Cerebellar nuclear complex (tissue), 1 donor: ENCODE measurements around the gene LHX1.

Experiments used
- DNase-seq, 2 experiments: peaks; one replicate each; lab custom pipeline; 2025; lab: John Stamatoyannopoulos, UW

Gene LHX1

DNA sequence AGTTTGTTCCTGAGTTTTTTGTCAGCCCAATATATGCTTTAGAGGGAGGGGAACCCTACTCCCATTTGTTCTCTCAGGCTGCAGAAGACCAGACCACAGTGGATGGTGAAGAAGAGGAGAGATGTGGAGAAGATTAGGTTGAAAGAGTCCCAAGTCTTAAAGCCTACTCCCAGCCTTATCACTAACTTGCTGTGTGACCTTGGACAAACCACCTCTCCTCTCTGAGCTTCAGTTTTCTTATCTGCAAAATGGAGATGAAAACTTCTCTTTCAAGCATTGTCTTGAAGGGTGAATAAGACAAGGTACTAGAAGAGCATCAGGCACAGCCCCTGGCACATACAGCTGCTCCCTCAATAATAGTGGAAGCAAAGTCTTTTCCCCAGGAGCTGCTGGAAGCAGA lies 15.1 kb upstream of the LHX1 start:
- no peak for DNase-seq

DNA sequence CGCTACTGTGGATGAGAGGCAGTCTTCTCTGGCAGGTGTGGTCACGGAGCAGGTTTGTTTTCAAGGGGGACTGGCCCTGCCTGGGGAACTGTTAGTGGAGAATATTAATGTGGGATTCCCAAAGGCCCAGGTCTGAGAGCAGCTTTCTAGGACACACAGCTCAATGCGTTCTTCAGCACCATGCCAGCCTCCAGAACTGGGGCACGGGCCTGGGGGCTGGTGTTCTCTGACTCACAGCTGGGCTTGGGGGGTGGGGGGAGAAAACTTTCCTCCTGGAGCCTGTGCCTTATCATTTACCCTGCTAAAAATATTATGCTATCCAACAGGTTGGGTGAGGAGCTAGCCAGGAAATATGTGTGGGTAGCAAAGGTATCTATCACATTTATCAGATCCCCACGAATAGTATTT lies 13.5 kb upstream of the LHX1 start:
- no peak for DNase-seq

DNA sequence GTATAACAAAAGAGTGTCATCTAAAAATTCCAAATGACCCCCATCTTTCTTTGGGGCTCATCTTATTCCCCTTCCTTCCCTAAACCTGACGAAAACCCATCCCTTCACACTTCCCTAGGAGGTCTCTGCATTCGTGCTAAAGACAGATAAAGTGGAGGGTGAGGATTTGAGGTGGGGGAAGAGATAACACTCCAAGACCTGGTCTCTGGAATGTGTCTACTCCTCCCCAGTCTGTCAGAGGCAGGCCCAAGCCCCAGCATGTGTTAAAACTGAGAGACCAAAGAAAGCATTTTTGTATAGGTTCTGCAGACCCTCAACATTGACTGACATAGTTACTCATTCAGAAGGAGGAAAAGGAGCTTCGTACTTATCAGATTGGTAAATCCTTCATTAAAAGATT lies 11.0 kb upstream of the LHX1 start:
- DNase-seq = no peak

DNA sequence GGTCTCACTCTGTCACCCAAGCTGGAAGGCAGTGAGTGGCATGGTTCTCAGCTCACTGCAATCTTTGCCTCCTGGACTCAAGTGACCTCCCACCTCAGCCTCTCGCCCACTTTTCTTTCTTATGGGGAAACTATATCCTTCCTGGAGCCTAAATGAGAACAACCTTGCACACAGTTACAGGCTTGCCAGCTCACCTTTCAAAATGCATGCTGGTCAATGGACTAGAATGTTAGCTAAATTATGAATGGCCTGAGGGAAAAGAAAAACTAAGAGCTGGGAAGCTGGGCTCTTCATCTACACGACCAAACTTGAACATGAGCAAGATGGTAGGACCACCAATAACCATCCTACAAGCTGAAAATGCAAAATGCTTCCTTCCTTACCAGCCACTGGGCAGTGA lies 10.6 kb upstream of the LHX1 start:
- no peak for DNase-seq

DNA sequence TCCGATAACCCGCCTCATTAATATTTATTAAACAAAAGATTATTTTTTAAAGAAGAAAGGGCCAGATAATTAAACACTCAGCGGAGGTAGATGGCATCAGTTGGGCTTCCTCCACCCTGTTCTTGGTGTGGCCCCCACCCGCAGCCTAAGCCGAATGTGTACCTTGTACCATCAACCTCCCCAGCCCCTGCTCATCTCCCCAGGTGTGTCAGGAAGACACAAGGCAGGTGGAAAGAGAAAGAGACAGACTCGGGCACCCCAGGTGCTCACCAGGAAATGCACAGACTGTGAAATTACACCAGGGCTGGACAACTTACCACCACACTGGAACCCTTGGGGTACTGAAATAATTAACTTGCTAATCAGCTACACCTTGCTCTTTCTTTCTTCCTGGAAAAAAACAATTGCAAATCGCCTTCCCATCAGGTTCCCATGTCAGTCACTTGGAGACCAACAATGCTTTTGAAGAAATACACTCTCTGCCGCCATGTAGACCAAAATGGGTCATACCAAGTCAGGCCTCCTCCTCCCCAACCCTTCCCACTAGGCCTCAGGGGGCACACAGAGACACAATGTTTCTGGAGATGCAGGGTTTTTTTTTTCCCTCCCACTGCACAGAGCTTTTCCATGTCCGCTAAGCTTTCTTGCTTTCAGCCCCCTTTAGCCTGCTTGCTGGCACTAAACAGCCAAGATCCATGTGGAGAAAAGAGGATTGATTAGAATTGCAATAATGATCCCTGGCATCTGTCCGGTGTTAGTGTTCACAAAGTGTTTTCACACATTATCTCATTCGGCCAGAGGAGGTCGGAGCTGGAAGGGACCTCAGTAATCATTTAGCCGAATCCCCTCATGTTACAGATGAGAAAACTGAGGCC lies 8.6 kb upstream of the LHX1 start:
- DNase-seq = no peak

DNA sequence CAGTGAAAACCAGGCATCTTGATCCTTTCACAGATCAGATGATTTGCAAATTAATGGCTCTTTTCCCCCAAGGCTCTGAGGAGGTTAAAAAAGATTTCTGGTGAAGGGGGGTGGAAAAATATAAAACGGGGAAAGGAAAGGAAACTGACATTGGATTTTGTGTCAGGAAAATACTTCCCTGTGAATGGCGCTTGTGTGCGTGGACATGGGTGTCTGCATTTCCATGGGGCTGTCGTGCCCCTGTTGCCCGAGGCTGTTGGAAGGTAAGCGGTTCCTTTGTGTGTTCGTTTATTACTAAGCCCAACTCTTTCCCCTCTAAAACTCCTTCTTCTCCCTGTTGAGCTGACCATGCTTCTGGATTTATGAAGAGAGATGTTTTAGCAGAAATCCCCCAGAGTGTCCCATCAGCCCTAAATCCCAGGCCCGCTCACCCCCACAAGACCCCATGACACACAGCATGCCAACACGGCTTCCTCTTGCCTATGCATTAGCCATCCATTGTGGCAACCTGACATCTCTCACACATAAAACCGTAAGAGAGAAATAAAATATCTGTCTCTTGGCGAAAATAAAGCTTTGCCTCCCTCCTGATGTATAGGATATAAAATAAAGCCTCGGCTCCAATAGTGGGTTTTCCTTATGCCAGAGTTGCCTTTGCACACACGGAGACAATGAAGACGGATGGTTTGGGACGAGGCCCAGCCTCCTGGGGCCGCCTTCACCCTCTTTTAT lies 7.3 kb upstream of the LHX1 start:
- no peak for DNase-seq

DNA sequence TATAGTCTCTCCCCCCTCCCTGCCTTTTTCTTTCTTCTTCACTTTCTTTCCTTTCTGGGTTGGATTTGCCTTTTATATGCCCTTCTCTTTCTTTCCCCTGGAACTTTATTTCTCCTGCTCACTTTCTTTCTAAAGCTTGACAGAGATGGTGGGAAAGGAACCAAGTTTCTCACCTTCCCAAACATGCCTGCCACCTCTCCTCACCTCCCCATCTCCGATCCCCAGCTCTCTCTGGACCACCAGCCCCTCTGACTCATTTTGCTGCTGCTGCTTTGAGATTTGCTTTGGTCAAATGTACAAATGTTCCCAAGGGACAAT lies 6.7 kb upstream of the LHX1 start:
- no peak for DNase-seq

DNA sequence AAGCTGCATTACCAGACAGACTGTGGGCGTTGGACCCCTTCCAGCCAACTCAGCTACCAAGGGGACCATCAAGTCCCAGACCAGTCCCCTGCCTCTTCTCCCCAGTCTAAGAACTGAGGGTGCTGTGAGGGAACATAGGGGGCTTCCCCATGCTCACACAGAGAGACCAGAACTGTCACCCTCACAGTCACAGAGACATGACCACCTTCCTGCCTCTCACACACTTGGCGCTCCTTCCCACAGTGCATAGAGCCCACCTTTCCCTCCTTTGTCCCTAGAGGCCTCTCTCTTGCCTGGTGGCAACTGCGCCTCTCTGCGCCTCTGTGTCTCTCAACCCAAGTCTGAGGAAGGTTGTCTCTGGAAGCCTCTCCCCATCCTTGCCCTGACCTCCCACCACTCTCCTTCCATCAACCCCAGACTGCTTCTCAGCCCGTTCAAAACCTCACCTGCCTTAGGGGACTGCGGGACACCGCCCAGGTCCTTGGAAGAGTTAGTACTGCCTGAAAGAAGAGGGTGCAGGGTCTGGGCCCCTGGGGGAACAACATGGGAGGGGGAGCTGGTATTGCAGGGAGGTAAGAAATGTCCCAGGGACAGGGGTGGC lies 6.1 kb upstream of the LHX1 start:
- no peak for DNase-seq

DNA sequence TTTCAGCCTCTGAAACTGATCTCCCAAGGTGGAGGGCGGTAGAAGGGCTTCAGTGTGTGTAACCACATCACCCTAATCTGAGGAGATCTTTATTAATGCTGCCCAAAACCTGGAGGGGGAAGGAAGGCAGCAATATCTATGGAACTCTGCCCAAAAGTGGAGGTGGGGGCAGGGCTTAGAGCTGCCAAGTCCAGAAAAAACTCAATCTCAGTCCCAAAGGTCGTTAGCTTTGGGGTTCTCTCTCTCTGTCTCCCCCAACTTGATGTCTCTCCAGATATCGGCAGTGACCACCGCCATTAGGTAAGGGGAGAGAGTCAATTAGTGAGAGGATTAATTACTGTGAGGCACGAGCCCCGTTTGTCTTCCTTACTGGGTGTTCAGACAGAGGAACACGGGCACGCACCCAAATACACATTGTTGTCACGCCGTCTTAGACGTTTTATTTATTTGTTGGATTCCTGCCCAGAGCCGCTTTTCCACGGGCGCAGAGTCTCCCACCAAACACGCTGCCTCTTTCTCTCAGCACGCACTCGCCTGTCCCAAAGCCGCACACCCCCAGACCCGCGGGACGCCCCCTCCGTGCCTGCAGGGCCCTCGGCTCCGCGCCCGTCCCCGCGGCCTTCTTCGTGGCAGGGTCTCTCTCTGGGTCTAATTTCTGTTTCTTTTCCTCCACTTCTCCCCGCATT lies 5.4 kb upstream of the LHX1 start:
- DNase-seq = no peak

DNA sequence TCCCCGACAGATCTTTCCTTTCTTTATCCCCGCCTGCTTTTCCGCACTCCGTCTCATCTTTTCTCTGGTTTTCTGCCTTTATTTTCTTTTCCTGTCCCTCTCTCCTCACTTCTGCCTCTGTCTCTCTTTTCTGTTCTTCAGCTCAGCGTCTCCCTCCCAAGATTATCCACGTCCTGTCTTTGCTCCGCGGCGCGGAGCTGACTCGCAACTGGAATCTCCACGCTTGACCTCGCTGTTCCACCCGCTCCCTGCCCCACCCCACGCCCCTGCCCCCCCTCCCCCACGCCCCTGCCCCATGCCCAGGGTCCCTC lies 4.9 kb upstream of the LHX1 start:
- DNase-seq = no peak

DNA sequence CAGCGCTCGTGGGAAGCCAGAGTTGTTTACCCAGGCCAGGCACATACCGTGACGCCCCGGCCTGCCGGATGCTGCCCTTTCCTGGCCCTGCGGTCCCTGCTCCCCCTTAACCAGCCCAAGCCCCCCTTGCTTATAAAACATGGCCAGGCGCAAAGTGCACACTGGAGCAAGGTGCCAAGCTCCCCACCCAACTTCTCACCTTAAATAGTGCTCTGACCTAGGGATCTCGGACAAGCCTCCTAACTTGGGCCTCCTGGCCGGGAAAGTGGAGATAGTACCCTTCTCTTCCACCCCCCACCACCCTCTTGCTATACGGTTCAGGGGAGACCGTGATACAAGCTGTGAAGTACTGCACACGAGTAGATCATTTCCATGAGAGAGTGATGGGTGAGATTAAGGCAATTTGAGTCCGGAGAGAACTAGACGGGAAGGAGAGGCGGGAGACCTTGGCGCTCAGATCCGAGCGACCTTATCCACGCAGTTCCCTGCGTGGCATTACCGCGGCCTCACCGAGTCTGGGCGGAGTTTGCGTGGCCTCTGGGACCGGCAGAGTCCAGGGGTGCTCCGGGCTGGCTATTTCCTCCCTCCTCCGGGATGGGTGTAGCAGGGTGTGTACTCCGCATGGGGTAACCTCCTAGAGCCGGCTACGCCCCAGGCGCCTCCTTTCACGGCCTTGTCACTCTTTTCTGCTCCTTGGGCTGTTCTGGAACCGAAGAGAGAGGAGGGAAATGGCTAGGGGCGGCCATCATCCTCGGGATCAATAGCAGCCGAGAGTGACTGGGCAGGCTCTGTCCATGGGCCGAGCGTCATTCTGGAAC lies 4.4 kb upstream of the LHX1 start:
- no peak for DNase-seq

DNA sequence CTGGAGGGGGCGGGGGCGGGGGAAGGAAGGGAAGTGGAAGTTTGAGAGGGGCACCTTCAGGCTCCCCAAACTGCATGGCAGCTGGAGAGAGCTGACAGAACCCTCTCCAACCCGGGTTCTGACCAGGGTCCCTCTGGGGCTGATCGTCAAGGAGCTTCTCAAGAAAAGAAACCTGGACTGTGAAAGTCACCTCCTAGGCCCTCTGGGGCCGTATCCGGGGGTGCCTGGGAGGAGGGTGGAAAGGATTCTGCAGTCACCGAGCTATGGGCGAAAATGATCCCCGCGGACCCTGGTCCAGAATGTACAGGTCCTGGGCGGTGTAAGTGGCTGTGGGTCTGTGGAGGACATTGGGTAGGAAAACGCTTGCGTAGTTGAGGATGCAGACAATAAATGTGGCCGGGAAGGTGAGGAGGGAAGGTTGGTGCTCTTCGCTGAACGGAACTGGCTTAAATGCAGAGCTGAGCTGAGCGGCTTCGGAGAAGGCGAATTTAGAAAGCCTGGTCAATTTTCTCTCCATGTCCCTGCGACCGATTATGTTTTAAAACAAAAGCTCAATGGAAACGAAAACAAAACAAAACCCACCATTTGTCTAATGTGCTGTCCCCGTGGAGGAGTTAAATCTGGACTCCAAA lies 3.6 kb upstream of the LHX1 start:
- no peak for DNase-seq

DNA sequence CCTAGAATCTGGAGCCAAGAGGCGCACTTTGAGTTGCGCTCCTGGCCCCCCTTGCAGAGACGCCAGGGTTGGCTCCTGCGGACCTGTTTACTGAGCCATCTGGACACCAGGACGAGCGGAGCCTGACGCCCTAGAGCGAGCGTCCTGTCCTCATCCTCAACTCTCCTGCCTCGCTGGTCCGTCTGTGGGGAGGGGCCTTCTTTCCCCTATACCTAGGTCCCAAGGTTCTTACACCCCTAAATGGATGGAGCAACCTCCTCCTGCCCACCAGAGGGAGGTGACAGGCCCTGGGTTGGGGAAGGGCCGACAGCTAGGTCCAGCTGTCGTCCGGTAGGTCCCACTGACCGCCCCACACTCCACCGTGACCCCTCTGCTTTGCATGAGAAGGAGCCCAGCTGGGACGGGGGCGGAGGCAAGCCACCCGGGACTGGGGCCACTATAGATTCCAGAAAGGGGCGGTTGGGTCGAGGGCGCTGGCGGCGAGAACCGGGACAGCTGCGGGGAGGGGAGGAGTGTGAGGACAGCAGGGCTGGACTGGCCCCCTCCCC lies 3.1 kb upstream of the LHX1 start:
- peak; percentile 64 to 74 for DNase-seq

DNA sequence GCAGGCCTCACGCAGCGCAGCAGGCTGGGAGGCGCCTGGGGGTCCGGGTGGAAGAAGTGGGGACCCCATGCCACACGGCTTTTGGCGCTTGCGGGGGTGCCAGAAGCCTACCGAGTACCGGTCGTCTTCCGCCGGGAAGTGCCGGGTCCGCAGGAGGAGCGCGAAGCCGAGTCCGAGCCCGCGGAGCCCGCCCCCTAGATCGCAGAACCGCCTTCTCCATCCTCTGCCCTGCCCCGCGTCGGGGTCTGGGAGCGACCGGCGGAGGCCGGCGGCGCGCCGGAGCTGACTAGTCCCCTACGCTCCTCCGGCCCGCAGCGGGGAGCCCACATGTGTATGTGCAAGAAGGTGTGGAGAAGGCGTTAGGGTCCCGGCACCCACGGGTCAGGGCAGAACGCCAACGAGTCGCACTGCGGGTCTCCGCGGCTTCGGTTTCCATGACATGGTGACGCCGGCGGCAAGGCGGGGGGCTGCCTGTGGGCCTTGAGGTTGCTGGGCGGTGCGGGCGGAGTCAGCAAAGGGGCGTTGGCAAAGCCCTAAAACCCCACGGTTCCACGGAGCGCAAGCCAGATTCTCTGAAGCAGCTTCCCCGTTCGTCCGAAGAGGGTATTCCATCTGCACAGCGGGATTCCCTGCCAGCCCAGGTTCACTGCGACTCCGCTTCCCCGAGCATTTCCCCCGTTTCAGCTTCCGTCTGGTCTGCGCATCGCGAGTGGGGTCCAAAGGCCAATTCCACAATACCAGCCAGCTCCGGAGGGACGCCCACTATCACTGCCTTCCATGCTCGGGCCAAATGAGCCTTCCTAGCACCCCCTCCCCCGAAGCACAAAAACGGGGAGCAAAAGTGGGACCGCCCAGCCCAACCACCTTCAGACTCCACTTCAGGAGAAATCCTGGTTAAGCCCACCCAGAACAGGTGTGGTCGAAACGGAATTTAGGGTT lies 2.3 kb upstream of the LHX1 start:
- DNase-seq = no peak

DNA sequence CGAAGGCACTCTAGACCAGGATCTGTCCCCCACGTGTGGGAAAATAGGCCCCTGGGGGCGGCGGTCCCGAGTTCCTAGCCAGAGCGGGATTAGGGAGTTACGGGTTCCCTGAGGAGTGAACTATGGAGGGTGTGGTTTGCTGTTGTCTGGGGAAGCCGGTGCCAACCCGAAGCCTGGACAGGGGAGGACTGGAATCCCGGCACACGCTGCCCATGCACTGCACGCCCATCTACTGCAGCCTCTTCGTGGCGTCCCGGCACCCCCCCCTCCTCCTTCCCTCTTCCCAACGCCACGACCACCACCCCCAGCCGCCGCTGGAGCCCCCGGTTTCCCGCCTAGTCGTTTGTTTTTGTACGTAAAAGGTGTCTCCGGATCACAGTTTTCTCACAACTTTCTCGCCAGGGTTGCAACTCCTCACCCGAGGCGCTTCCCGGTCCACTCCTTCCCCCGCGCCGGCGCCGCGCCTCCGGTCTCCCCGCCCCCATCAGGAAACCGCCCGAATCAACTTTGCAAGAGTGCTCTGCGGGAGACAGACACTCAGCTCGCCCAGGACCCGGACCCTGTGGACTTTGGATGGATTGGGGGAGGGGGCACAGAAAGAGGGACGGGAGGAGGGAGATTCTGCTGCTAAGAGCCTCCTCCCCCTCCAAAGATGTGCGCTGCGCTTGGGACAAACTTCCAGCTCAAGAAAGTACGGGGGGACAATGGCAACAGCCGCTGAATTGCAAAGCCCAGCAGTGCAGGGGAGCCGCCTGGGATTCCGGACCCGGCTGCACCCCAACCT lies 1.4 kb upstream of the LHX1 start:
- DNase-seq = no peak

DNA sequence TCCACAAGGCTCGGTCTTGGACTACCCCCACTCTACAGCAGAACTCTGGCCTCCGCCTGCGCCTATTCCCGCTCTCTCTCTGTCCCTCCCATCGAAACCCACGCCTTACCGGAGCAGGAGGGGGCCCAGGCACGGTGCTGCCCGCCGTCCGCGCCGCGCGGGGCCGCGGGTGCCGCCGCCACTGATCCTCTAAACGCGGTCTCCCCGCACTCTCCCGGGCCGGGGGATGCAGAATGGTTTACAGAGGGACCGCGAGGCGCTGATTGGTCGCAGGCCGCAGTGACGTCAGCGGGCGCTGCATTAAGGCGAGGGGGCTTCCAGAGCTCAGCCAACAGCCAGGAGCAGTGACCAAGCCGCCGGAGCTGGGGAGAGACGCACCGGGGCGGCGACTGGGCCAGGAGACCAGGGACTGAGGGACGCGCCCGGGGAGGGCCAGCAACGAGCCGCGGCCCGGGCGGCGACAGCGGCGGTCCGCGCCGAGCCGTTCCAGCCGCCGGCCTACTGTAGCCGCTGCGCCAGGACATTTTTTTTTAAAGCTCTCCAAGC lies 747 bp upstream of the LHX1 start:
- peak; percentile 67 to 88 for DNase-seq

DNA sequence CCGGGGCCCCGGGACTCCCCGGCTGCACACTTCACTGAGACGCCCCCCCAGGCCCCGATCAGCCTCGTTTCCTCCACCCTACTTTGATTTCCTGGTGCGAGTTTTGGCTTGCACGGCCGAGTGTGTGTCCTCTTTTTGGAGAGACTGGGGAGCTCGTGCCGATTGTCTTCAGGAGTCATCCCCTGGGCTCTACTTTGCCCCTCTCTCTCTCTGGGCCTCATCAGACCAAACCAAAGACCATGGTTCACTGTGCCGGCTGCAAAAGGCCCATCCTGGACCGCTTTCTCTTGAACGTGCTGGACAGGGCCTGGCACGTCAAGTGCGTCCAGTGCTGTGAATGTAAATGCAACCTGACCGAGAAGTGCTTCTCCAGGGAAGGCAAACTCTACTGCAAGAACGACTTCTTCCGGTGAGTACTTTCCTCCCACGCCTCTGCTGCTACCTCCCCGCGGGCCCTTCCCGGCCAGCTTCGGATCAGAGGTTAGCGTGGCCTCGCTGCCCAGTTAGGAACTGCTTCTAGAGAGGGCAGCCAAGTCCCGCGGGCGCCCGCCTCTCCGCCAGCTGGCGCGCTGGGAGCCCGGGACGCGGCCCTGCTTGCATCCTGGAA lies 787 bp downstream of the LHX1 start:
- DNase-seq = no peak

DNA sequence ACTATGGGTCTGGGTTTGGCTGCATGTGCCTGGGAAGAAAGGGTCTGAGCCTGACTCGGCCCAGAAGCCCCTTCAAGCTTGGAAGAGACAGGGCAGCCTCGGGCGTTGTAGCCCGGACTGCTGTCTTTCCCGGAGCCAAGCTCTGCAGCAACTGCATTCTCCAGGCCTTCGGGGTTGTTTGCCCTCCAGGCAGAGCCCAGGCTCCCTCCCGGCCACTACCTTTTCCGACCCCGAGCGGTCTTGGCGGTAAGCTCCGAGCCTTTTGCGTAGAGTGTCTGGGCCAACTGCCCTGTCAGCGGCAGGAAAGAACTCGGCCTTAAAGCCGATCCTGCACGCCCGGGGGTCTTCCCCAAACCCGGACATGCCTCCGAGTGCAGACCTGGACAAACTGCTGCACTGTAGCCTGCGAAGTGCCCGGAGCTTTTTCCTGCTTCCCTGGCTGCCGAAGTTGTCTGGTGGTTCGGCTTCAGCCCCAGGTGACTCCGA lies 1.3 kb downstream of the LHX1 start:
- DNase-seq = no peak
